ENCODE results near the gene KIF11.

KIF11 gene

GRCh38 chr10:92678206-92678605 lies 85.3 kb downstream of the KIF11 start:
- Histone ChIP-seq H3K79me2 (ENCODE audit: insufficient read depth, low read depth) (no peaks in the 10 kb centered on the region), H3K9ac (no peak overlapping the region), H3K4me3 (IDR thresholded peaks at IDR 0.05; ENCODE audit: insufficient read depth, low read depth, low read length) (no peak overlapping the region), H3K4me2 (no peak overlapping the region), H2AFZ (ENCODE audit: low read depth) (no peak overlapping the region), H3K27me3 (ENCODE audit: insufficient read depth, low read depth) (no peaks in the 10 kb centered on the region), H3K4me1 (ENCODE audit: low read depth, poor library complexity, severe bottlenecking) (no peaks in the 10 kb centered on the region), H3K36me3 (ENCODE audit: insufficient read depth) (no peaks in the 10 kb centered on the region), H4K20me1 (ENCODE audit: insufficient read depth) (no peaks in the 10 kb centered on the region), H3K27ac (no peak overlapping the region)
- TF ChIP-seq CTCF (conservative IDR thresholded peaks at IDR 0.05; ENCODE audit: low read depth, low read length): no peak

GRCh38 chr10:92681306-92681834 lies 88.4 kb downstream of the KIF11 start:
- Histone ChIP-seq H3K4me3 (IDR thresholded peaks at IDR 0.05; ENCODE audit: insufficient read depth, low read depth, low read length) (no peak overlapping the region), H3K36me3 (ENCODE audit: insufficient read depth) (no peaks in the 10 kb centered on the region), H4K20me1 (ENCODE audit: insufficient read depth) (no peaks in the 10 kb centered on the region), H3K4me2 (no peak overlapping the region), H3K27ac (no peak overlapping the region), H3K27me3 (ENCODE audit: insufficient read depth, low read depth) (no peaks in the 10 kb centered on the region), H3K9ac (no peak overlapping the region), H3K4me1 (ENCODE audit: low read depth, poor library complexity, severe bottlenecking) (no peaks in the 10 kb centered on the region), H2AFZ (ENCODE audit: low read depth) (no peak overlapping the region), H3K79me2 (ENCODE audit: insufficient read depth, low read depth) (no peaks in the 10 kb centered on the region)
- TF ChIP-seq CTCF (conservative IDR thresholded peaks at IDR 0.05; ENCODE audit: low read depth, low read length): no peak

GRCh38 chr10:92688573-92688926 lies 95.6 kb downstream of the KIF11 start:
- Histone ChIP-seq H3K36me3 (ENCODE audit: insufficient read depth) (no peaks in the 10 kb centered on the region), H4K20me1 (ENCODE audit: insufficient read depth) (no peaks in the 10 kb centered on the region), H3K4me2 (no peak overlapping the region), H3K79me2 (ENCODE audit: insufficient read depth, low read depth) (no peaks in the 10 kb centered on the region), H3K9ac (no peak overlapping the region), H3K4me3 (IDR thresholded peaks at IDR 0.05; ENCODE audit: insufficient read depth, low read depth, low read length) (no peak overlapping the region), H3K4me1 (ENCODE audit: low read depth, poor library complexity, severe bottlenecking) (peaks cover 3% of the 10 kb centered on the region), H2AFZ (ENCODE audit: low read depth) (no peak overlapping the region), H3K27me3 (ENCODE audit: insufficient read depth, low read depth) (no peaks in the 10 kb centered on the region), H3K27ac (no peak overlapping the region)
- TF ChIP-seq CTCF (conservative IDR thresholded peaks at IDR 0.05; ENCODE audit: low read depth, low read length): no peak

GRCh38 chr10:92688927-92689662 lies 96.2 kb downstream of the KIF11 start:
- TF ChIP-seq CTCF (conservative IDR thresholded peaks at IDR 0.05; ENCODE audit: low read depth, low read length): no peak
- Histone ChIP-seq H3K36me3 (ENCODE audit: insufficient read depth) (no peaks in the 10 kb centered on the region), H3K79me2 (ENCODE audit: insufficient read depth, low read depth) (no peaks in the 10 kb centered on the region), H2AFZ (ENCODE audit: low read depth) (peak overlapping the region; percentile 73), H3K4me3 (IDR thresholded peaks at IDR 0.05; ENCODE audit: insufficient read depth, low read depth, low read length) (no peak overlapping the region), H3K4me1 (ENCODE audit: low read depth, poor library complexity, severe bottlenecking) (peaks cover 3% of the 10 kb centered on the region), H3K4me2 (peak overlapping the region; percentile 25; the same call in 1 of the 2 replicates), H4K20me1 (ENCODE audit: insufficient read depth) (no peaks in the 10 kb centered on the region), H3K27me3 (ENCODE audit: insufficient read depth, low read depth) (no peaks in the 10 kb centered on the region), H3K9ac (no peak overlapping the region; the same call in 1 of the 2 replicates), H3K27ac (no peak overlapping the region)

All from KMS-11 (cell line).